Lower leg skin (tissue), 3 donors: ENCODE data around the gene KRTAP12-1.

ENCODE experiments used
- POLR2A ChIP-seq, 2 donors: fragments of 450-650 bp; IDR thresholded peaks; one replicate each; pipeline ENCODE4 v1.6.1; 2016 to 2017; ENCODE audit warnings: antibody characterized with exemption in 2 of 2, mild to moderate bottlenecking in 1 of 2, moderate library complexity in 1 of 2
- TF ChIP-seq, protein P1 (sequence below), 3 donors: fragments of 450-650 bp; IDR thresholded peaks; one replicate each; pipeline ENCODE4 v1.5.1; 2016; ENCODE audit warnings: antibody characterized with exemption in 3 of 3, mild to moderate bottlenecking in 3 of 3, moderate library complexity in 2 of 3

GRCh38 chr21:44718093-44718492 lies 36.1 kb upstream of the KRTAP12-1 start:
- TF ChIP-seq, protein P1, sequence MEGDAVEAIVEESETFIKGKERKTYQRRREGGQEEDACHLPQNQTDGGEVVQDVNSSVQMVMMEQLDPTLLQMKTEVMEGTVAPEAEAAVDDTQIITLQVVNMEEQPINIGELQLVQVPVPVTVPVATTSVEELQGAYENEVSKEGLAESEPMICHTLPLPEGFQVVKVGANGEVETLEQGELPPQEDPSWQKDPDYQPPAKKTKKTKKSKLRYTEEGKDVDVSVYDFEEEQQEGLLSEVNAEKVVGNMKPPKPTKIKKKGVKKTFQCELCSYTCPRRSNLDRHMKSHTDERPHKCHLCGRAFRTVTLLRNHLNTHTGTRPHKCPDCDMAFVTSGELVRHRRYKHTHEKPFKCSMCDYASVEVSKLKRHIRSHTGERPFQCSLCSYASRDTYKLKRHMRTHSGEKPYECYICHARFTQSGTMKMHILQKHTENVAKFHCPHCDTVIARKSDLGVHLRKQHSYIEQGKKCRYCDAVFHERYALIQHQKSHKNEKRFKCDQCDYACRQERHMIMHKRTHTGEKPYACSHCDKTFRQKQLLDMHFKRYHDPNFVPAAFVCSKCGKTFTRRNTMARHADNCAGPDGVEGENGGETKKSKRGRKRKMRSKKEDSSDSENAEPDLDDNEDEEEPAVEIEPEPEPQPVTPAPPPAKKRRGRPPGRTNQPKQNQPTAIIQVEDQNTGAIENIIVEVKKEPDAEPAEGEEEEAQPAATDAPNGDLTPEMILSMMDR (IDR thresholded peaks at IDR 0.05): no peak
- no peak for TF ChIP-seq POLR2A (IDR thresholded peaks at IDR 0.05)
